ENCODE measurements around the gene JMJD8. TPM values are rescaled to one million over a fixed set of nuclear protein-coding genes. Genes with fewer than 3 reads are reported as not detected.

Gene JMJD8
- total RNA-seq, 1 experiment from 2014 or later, result 85.2 TPM

Other genes starting within 250 kb of the JMJD8 start
- gene CAPN15, start 156.6 kb downstream of the JMJD8 start, total RNA-seq (2022; extraction: Qiagen RNA extraction), result 34.5 to 76.4 TPM (median 71.6 TPM) in 5 replicates
- gene PRR35, start 123.9 kb downstream of the JMJD8 start, total RNA-seq (2022; extraction: Qiagen RNA extraction), result 0.11 to 0.19 TPM (median 0.15 TPM) in 5 replicates
- 0.14 to 0.26 TPM (median 0.21 TPM) in 5 replicates for gene NHLRC4, start 117.3 kb downstream of the JMJD8 start, total RNA-seq (2022; extraction: Qiagen RNA extraction)
- 24.2 to 41.4 TPM (median 35.5 TPM) in 5 replicates for gene PIGQ, start 114.4 kb downstream of the JMJD8 start, total RNA-seq (2022; extraction: Qiagen RNA extraction)
- gene RAB40C, start 94.3 kb downstream of the JMJD8 start, total RNA-seq (2022; extraction: Qiagen RNA extraction), result 10.2 to 18.4 TPM (median 18.1 TPM) in 5 replicates
- gene WFIKKN1, start 53.3 kb downstream of the JMJD8 start, total RNA-seq (2022; extraction: Qiagen RNA extraction), result 0.07 to 0.25 TPM (median 0.18 TPM) in 5 replicates
- gene METTL26, start 48.0 kb downstream of the JMJD8 start, total RNA-seq (2022; extraction: Qiagen RNA extraction), result 83.7 to 131 TPM (median 124 TPM) in 5 replicates
- gene MCRIP2, start 42.5 kb downstream of the JMJD8 start, total RNA-seq (2022; extraction: Qiagen RNA extraction), result 16.4 to 33.0 TPM (median 29.6 TPM) in 5 replicates
- gene WDR90, start 35.0 kb downstream of the JMJD8 start, total RNA-seq (2022; extraction: Qiagen RNA extraction), result 11.8 to 23.4 TPM (median 22.3 TPM) in 5 replicates
- gene RHOT2, start 16.2 kb downstream of the JMJD8 start, total RNA-seq (2022; extraction: Qiagen RNA extraction), result 48.3 to 98.6 TPM (median 83.1 TPM) in 5 replicates
- 0.26 to 1.6 TPM (median 1.2 TPM) in 5 replicates for gene RHBDL1, start 8.7 kb downstream of the JMJD8 start, total RNA-seq (2022; extraction: Qiagen RNA extraction)
- 84.0 to 122 TPM (median 114 TPM) in 5 replicates for gene STUB1, start 3.9 kb downstream of the JMJD8 start, total RNA-seq (2022; extraction: Qiagen RNA extraction)
- 3.7 to 6.8 TPM (median 5.6 TPM) in 5 replicates for gene WDR24, start 6.1 kb upstream of the JMJD8 start, total RNA-seq (2022; extraction: Qiagen RNA extraction)
- 8.5 to 16.2 TPM (median 15.7 TPM) in 5 replicates for gene FBXL16, start 21.5 kb upstream of the JMJD8 start, total RNA-seq (2022; extraction: Qiagen RNA extraction)
- 88.0 to 175 TPM (median 171 TPM) in 5 replicates for gene METRN, start 30.8 kb upstream of the JMJD8 start, total RNA-seq (2022; extraction: Qiagen RNA extraction)
- gene ANTKMT, start 36.8 kb upstream of the JMJD8 start, total RNA-seq (2022; extraction: Qiagen RNA extraction), result 31.1 to 53.1 TPM (median 45.4 TPM) in 5 replicates
- gene CCDC78, start 42.1 kb upstream of the JMJD8 start, total RNA-seq (2022; extraction: Qiagen RNA extraction), result 2.9 to 6.2 TPM (median 4.9 TPM) in 5 replicates
- gene HAGHL, start 42.8 kb upstream of the JMJD8 start, total RNA-seq (2022; extraction: Qiagen RNA extraction), result 15.8 to 17.8 TPM (median 16.5 TPM) in 5 replicates
- 21.1 to 29.7 TPM (median 29.0 TPM) in 5 replicates for gene CIAO3, start 56.7 kb upstream of the JMJD8 start, total RNA-seq (2022; extraction: Qiagen RNA extraction)
- 2.2 to 4.3 TPM (median 2.8 TPM) in 5 replicates for gene MSLN, start 76.4 kb upstream of the JMJD8 start, total RNA-seq (2022; extraction: Qiagen RNA extraction)
- 32.4 to 56.2 TPM (median 53.1 TPM) in 5 replicates for gene RPUSD1, start 104.0 kb upstream of the JMJD8 start, total RNA-seq (2022; extraction: Qiagen RNA extraction)
- 12.2 to 27.2 TPM (median 21.9 TPM) in 5 replicates for gene CHTF18, start 104.3 kb upstream of the JMJD8 start, total RNA-seq (2022; extraction: Qiagen RNA extraction)
- not detected in 5 replicates for gene GNG13, start 116.4 kb upstream of the JMJD8 start, total RNA-seq (2022; extraction: Qiagen RNA extraction)